Measurements from ENCODE around the gene DCAF10.
"Not testable (repeated sequence)": the region's sequence is repeated elsewhere in the genome, so short reads cannot be mapped to it uniquely, and the experiment has no call there.

DCAF10 gene

GRCh38 chr9:37909326-37909725, 108.7 kb downstream of the DCAF10 start:
- DNase-seq = no peak

DNA sequence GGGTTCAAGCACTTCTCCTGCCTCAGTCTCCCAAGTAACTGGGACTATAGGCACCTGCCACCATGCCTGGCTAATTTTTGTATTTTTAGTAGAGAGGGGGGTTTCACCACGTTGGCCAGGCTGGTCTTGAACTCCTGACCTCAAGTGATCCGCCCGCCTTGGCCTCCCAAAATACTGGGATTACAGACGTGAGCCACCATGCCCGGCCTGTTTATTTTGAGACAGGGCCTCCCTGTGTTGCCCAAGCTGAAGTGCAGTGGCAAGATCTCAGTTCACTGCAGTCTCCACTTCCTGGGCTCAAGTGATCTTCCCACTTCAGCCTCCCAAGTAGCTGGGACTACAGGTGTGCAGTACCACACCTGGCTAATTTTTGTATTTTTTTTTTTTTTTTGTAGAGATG, 109.2 kb downstream of the DCAF10 start:
- not testable (repeated sequence) for DNase-seq

- no peak for DNase-seq
Measured at GRCh38 chr9:37910271-37910670, 109.7 kb downstream of the DCAF10 start.

- DNase-seq = no peak
Measured at GRCh38 chr9:37911271-37911681, 110.7 kb downstream of the DCAF10 start.

DNA sequence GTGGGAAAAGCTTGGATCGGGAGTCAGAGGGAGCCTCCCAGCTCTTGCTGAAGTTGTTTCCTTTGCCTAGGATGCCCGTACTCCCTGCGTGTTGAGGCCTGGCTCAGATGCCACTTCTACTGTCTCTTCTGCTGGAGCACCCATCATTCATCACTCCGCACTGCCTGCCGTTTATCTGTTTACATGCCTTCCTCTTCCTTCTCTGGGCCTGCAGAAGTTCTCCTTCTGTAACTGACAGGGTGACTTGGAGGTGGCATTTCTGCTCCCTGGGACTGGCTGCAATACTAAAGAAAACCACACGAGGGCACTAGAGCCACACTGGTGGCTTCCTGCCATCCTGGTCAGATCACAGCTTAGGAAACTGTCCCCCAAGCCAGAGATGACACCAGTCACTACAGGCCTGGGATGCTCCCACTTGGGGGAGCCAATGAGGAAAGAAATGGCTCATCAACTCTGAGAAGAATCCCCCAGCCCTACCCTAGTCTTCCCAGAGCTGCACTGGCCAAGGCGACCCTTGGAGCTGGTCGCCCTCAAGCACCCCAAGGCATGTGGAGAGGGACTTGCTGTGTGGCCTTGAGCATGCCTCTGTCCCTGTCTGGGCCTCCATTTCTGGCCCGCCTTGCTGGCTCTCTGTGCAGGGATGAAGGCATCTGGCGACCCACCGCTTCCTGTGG, 113.0 kb downstream of the DCAF10 start:
- peak; percentile 89 for DNase-seq

- no peak for DNase-seq
Measured at GRCh38 chr9:37914154-37914551, 113.6 kb downstream of the DCAF10 start.

DNA sequence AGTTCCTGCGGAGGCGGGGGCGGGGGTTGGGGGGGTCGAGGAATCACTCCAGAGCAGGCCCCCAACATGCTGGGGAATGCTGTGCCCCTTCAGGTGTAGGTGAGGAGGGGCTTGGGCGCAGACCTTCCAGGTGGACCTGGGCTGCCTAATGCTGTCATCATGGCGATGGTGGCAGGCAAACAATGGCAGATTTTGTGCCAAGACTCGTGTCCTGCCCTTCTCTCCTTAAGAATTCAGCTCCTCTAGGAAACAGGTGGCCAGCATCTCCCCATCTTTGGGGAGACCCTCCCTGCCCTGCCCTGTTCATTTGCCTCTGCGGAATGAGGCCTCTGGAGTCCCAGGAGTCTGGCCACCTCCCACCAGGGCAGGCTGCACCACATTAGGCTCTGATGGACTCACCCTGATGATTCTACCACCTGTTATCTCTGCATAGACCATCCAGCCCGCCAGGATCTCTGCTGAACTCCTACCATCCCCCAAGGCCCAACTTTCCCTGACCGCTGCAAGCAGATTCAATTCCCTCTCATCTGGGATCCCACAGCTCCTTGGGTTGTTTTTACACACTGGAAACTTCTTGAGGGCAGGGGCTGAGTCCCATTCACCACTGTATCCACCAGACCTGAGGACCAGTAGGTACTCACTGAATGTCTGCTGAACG, 114.2 kb downstream of the DCAF10 start:
- no peak for DNase-seq

DNA sequence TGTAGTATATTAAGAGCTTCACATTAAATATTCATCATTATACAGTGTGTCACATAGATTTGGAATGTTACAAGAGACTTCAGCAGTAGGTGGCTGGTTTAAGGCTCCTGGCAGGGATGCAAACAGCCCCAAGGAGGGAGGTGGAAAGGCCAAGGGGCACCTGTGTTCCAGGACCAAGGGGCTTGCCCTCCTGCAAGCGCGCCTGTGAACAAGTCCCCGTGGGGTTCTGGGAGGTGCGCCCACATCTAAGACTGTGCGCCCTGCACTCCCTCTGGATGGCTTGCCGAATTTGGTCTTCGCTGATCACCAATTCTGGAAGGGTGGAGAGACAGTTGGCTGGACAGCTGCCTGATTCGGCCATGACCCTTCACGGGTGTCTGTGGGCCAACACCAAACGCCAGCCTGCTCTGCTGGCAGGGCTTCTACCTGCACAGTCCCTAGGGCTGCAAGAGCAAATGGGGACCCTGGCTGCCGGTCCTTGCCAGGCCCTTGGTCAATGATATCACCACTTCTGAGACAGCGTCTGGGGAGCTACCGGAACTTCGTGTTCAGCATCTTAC, 115.4 kb downstream of the DCAF10 start:
- DNase-seq = no peak

- no peak for DNase-seq
Measured at GRCh38 chr9:37916471-37917312, 116.1 kb downstream of the DCAF10 start.

All from fibroblast of skin of scalp (primary cell).